ENCODE results near the gene LDLRAD4. TPM values are rescaled to one million over a fixed set of nuclear protein-coding genes. Genes with fewer than 3 reads are reported as not detected.

LDLRAD4 gene
- total and polyA plus RNA-seq, 9 of the 15 experiments (the other 6 are each of a cell fraction or from before 2014, with no cell fraction given) = 0.01 TPM; not detected in 8

- TF ChIP-seq ZNF407 (IDR thresholded peaks at IDR 0.05; ENCODE audit: low read depth) = no peak
- TF ChIP-seq CEBPB (tag; IDR thresholded peaks at IDR 0.05) = no peak
- TF ChIP-seq ZNF696 (CRISPR knock-in tag; conservative IDR thresholded peaks at IDR 0.05) = no peak
- TF ChIP-seq ZNF695 (CRISPR knock-in tag; IDR thresholded peaks at IDR 0.05) = no peak
- no peak for TF ChIP-seq KDM1A (IDR thresholded peaks at IDR 0.05)
- no peak for TF ChIP-seq SMARCE1 (IDR thresholded peaks at IDR 0.05)
- TF ChIP-seq RAD21 (CRISPR knock-in tag; conservative IDR thresholded peaks at IDR 0.05 in 1 of 2, IDR thresholded peaks at IDR 0.05 in 1 of 2) = no peak
- TF ChIP-seq SNRNP70 (optimal IDR thresholded peaks at IDR 0.05; ENCODE audit: low read depth, low read length) = no peak
- no peak for TF ChIP-seq ARID4B (CRISPR knock-in tag; IDR thresholded peaks at IDR 0.05)
- TF ChIP-seq MCM5 (IDR thresholded peaks at IDR 0.05; ENCODE audit: low read depth) = no peak
- no peak for TF ChIP-seq HOXB6 (CRISPR knock-in tag; IDR thresholded peaks at IDR 0.05; ENCODE audit: borderline replicate concordance)
These were observed 323.9 kb downstream of the LDLRAD4 start (continued) for GRCh38 chr18:13542520-13542847.

Data from K562 (cell line).